NCI-H748 (cell line): ENCODE results near the gene ELMOD2.

Source experiments
- DNase-seq: peaks from one replicate; lab custom pipeline; 2025; ENCODE audit not compliant: unreplicated experiment; lab: John Stamatoyannopoulos, UW

ELMOD2 gene

GRCh38 chr4:140579278-140579677 is 55.3 kb downstream of the ELMOD2 start:
- peak; percentile 76 for DNase-seq

- DNase-seq, result no peak
Measured at GRCh38 chr4:140581078-140581477, 57.1 kb downstream of the ELMOD2 start.

- no peak for DNase-seq
Measured at GRCh38 chr4:140584439-140584838, 60.5 kb downstream of the ELMOD2 start.

GRCh38 chr4:140595065-140595464 is 71.1 kb downstream of the ELMOD2 start:
- DNase-seq, result peak; percentile 71

- no peak for DNase-seq
Measured at GRCh38 chr4:140600408-140600807, 76.4 kb downstream of the ELMOD2 start.

GRCh38 chr4:140602714-140603113 is 78.7 kb downstream of the ELMOD2 start:
- DNase-seq, result no peak

GRCh38 chr4:140603286-140603685 is 79.3 kb downstream of the ELMOD2 start:
- DNase-seq, result peak; percentile 4
